ENCODE results near the gene SLC35C1.

DNA sequence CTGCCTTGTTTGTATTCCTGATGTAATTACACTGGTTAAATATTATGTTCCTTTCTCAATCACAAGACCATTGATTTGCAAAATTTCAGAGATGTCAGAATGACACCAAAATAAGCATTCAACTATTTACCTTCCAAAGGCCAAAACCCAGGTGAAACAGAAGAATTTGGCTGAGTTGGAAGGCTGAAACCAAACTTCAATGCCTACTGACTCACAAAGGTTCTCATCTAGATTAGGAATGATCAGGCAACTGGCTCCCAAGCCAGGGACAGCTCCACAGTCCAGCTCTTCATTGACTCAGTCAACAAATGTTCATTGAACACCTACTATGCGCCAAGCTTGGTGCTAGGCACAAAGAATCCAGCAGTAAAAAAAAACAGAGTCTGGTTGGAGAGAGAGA lies 13.4 kb upstream of the SLC35C1 start:
- TF ChIP-seq ATF6 (CRISPR knock-in tag; IDR thresholded peaks at IDR 0.05) (no peak), NR2C2 (CRISPR knock-in tag; IDR thresholded peaks at IDR 0.05) (no peak)

All from WTC11 (cell line).